ENCODE results near the gene SF3A1. TPM values are rescaled to one million over a fixed set of nuclear protein-coding genes. Genes with fewer than 3 reads are reported as not detected.

The SF3A1 gene
- total RNA-seq, 2 donors from 2014 or later, result 275 to 294 TPM

DNA sequence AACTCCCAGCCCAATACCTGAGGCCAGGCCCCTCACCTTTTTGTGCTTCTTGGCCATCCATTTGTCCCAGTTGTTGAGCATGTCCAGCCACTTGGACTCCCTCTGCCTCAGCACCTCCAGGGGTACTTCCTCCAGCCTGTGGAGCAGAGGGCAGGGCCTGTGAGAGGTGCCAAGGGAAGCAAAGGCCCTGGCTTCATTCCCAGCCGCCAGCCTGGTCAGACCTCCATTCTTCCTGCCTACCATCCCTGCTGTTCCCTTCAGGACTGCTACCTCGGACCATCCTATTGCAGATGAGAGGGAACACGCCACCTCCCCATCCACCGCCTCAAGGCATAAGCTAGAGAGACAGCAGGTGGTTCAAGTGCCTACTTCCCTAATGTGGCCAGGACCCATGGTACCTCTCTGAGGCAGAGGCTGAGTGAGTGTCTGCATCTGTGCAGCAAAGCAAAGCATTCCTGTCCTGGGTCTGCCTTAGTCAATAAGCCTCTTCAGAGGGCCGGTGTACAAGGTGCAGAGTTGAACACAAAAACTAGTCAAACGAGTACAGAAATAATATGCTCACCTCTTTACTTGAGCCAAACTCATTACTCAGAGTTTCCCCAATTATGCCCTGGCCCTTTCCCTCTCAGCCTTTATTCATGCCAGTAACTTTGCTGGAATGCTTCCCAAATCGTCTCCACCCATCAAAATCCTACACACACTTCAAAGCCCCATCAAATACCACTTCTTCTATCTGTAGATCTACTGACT is 52.0 kb downstream of the SF3A1 start:
- peaks cover 41% of the 10 kb centered on the region for H3K36me3 Mint-ChIP-seq (ENCODE audit: low read depth)
- no peaks in the 10 kb centered on the region for H3K9me3 Mint-ChIP-seq
- peak overlapping the region; percentile 80 for H3K4me3 Mint-ChIP-seq
- peak overlapping the region; percentile 92 for H3K27ac Mint-ChIP-seq
- H3K27me3 Mint-ChIP-seq, result no peaks in the 10 kb centered on the region
- no peak for ATAC-seq (replicated peaks)
- H3K4me1 Mint-ChIP-seq, result peaks cover 73% of the 10 kb centered on the region

DNA sequence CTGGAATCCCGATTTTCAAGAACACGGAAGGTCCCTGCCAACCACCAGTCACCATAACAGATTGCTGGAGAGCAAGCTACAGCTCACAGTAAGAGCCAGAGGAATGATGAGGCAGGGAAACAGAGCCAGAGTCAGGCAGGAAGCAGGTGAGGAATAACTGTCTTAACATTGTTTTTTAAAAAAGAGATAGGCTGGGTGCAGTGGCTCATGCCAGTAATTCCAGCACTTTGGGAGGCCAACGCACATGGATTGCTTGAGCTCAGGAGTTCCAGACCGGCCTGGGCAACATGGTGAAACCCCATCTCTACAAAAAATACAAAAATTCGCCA is 53.9 kb downstream of the SF3A1 start:
- H3K36me3 Mint-ChIP-seq (ENCODE audit: low read depth), result peaks cover 60% of the 10 kb centered on the region
- H3K27me3 Mint-ChIP-seq, result no peaks in the 10 kb centered on the region
- H3K27ac Mint-ChIP-seq, result peak overlapping the region; percentile 92
- H3K9me3 Mint-ChIP-seq, result no peaks in the 10 kb centered on the region
- H3K4me1 Mint-ChIP-seq, result peaks cover 59% of the 10 kb centered on the region
- H3K4me3 Mint-ChIP-seq, result peak overlapping the region; percentile 80
- no peak for ATAC-seq (replicated peaks)

DNA sequence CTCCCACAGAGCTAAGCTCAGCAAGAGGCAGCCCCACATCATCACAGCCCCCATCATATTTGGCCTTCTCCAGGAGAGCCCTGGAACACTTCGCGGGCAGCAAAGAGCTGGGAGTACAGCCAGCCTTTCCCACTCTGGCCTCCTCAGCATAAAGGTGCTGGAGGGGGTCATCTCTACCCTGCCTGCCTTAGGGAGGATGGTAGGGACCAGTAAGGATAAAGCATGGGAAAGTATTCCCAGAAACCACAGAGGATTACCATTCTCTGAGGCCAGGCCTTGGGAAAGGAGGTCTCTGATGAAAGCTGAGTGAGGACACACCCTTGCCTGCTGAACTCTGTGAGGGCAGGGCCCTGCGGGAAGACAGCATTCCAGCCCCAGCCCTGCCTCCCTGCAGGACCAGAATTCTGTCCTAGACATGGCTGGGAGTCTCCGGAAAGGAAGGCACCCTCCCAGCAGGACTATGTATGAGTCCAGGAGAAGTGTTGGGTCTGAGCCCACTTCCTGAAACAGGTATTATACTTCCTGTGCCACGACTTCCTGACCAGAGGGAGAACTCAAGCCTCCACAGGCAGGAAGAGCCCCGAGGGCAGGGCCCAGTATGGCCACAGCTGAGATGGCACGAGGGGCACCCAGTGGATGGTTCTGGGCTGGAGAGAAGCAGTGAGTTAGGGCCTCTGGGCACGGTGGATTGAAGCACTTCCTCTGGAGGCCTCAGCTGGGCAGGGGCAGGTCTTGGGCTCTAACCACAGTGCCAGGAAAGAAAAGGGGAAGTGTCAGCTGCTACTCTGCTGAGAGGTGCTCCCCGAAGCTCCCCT is 54.5 kb downstream of the SF3A1 start:
- H3K9me3 Mint-ChIP-seq, result no peaks in the 10 kb centered on the region
- no peak for ATAC-seq (replicated peaks)
- H3K4me3 Mint-ChIP-seq, result peak overlapping the region; percentile 80
- no peaks in the 10 kb centered on the region for H3K27me3 Mint-ChIP-seq
- H3K4me1 Mint-ChIP-seq, result peaks cover 54% of the 10 kb centered on the region
- peaks cover 65% of the 10 kb centered on the region for H3K36me3 Mint-ChIP-seq (ENCODE audit: low read depth)
- H3K27ac Mint-ChIP-seq, result peak overlapping the region; percentile 92

DNA sequence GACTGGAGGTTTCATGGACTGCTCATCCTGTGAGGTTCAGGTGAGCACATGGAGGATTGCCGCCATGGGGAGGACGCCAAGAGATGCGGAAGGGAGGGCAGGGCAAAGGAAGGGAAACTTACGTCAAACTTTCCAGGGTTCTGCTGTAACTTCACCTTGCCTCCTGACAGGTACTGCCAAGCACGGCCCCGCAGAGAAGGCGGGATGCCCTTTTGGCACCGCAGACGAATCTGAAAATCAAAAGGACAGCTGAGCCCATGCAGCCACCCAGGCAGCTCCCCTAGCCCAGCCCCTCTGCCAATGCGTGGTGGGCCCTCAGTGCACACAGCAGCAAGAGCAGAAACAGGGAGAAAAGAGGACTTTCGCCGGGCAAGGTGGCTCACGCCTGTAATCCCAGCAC is 57.4 kb downstream of the SF3A1 start:
- Mint-ChIP-seq H3K9me3 (no peaks in the 10 kb centered on the region), H3K36me3 (ENCODE audit: low read depth) (peaks cover 83% of the 10 kb centered on the region), H3K4me1 (peaks cover 25% of the 10 kb centered on the region), H3K4me3 (no peak overlapping the region), H3K27ac (no peak overlapping the region), H3K27me3 (no peaks in the 10 kb centered on the region)
- no peak for ATAC-seq (replicated peaks)

DNA sequence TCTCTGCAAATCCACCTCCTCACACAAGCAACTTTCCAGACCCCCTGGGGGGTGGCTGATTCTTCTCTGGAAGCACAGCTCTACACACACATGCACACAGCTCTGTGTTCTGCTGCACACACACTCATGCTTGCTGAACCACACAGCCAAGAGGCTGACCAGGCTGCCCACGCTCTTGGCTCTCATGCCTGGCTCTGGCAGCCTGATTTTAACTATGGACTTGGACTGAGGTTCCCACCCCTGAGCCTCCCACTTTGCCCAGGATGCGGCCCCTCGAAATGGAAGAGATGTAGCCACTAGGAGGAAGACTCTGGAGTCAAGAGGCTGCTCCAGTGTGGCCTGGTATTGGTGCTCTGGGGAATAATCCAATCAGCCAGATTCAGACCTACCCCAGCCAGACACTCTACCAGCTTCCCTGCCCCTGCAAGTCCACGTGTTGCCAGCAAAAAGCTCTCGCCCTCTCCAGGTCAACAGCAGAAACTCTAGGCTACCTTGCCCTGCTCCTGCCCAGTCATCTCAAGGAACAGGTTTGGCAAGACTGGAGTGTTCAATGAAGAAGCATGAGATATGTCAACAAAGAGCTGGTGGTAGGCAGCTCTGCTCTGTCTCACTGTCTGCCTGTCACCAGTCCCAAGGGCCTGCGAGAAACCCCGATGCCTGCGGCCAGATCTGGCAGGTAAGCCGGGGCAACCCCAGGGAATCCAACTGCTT is 58.5 kb downstream of the SF3A1 start:
- Mint-ChIP-seq H3K4me1 (peaks cover 15% of the 10 kb centered on the region), H3K27me3 (no peaks in the 10 kb centered on the region), H3K36me3 (ENCODE audit: low read depth) (peaks cover 86% of the 10 kb centered on the region), H3K27ac (peak overlapping the region; percentile 81), H3K9me3 (no peaks in the 10 kb centered on the region), H3K4me3 (no peak overlapping the region)
- no peak for ATAC-seq (replicated peaks)

DNA sequence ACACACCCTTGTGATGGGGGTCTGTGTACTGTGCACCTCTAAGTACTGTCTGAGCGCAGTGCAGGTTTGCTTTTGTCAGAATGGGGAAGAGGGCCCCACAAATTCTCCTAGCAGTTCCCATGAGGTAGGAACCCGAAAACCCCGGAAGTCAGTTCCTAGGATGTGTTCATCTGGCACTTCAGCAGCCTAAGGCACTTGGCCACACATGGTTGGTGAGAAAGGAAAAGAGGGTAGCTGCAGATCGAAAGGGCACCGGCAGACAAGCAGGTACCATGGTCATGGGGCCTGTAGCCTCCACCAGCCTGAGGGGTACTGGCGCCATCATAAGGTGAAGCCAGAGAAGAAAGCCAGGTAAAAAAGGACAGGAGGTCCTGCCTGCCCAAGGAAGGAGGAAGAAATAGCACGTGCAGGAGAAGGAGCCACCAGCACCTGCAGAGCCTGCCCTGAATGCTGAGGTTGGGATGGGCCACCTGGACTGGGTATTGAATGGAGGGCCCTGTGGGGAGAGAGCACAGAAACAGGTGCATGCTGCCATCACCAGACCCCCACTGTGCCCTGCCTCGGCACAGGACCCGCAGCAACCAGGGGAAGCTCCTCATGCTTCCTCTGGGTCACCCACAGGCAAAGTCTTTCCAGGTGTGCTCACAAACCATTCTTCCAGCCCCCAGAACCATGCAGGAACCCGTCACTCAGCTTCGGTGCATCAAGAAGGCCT is 59.3 kb downstream of the SF3A1 start:
- Mint-ChIP-seq H3K4me1 (peaks cover 8% of the 10 kb centered on the region), H3K27ac (peak overlapping the region; percentile 81), H3K27me3 (no peaks in the 10 kb centered on the region), H3K4me3 (no peak overlapping the region), H3K36me3 (ENCODE audit: low read depth) (peaks cover 82% of the 10 kb centered on the region), H3K9me3 (no peaks in the 10 kb centered on the region)
- no peak for ATAC-seq (replicated peaks)

DNA sequence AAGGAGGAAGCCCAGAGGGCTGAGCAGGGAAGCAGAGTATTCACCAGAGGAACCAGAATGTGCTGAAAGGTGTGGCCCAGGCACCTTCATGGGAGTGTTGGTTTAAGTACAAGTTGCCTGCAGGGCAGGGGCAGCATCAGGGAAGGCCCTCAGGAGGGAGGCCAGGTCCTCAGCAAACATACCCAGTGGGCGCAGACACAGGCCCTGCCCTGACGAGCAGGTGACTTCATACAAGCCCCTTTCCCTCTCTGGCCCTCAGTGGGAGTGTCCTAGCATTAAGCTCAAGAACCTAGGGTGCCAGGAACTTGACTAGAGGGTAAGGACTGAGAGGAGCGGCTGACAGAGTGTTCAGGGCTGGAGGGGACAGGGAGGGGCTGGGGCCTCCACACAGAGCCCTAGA is 59.9 kb downstream of the SF3A1 start:
- no peaks in the 10 kb centered on the region for H3K9me3 Mint-ChIP-seq
- no peaks in the 10 kb centered on the region for H3K27me3 Mint-ChIP-seq
- H3K4me3 Mint-ChIP-seq, result no peak overlapping the region
- ATAC-seq (replicated peaks), result no peak
- H3K4me1 Mint-ChIP-seq, result peaks cover 6% of the 10 kb centered on the region
- peaks cover 79% of the 10 kb centered on the region for H3K36me3 Mint-ChIP-seq (ENCODE audit: low read depth)
- peak overlapping the region; percentile 81 for H3K27ac Mint-ChIP-seq

DNA sequence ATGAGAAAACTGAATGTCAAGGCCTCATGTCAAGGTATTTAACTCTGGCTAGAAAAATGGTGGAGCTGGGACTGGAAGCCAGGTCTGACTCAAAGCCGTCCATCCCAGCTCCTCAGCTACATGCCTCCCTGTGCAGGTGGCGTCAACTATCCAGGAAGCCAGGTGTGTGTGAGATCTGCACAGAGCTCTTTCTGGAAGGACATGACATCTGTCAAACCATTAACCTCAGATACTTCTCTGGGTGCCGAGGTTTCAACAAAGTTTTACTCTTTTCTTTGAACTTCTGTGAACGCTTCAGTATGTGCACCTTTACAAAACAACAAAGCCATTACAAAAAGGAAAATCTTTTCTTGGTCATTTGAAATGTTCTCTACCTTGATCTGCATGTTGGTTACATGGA is 60.4 kb downstream of the SF3A1 start:
- Mint-ChIP-seq H3K9me3 (no peaks in the 10 kb centered on the region), H3K4me1 (peaks cover 1% of the 10 kb centered on the region), H3K36me3 (ENCODE audit: low read depth) (peaks cover 80% of the 10 kb centered on the region), H3K27me3 (no peaks in the 10 kb centered on the region), H3K27ac (peak overlapping the region; percentile 73), H3K4me3 (no peak overlapping the region)
- ATAC-seq (replicated peaks), result no peak

DNA sequence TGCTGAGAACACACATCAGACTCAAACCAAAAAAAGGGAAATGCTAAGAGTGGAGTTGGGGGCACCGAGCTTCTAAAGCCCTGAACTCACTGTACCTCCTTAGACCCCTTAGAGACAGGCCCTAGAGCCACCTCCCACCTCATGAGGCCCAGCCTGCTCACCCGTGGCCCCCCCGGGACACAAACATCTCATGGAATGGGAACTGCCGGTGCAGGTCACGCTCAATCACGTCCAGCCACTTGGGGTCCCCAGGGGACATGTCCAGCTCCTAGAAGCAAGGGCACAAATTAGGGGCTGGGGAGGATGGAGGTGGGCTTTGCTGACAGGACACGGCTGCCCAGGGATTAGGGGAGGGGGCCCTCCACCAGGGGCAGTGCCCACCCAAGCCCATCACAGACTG is 61.1 kb downstream of the SF3A1 start:
- ATAC-seq (replicated peaks), result no peak
- Mint-ChIP-seq H3K27ac (no peak overlapping the region), H3K27me3 (no peaks in the 10 kb centered on the region), H3K4me1 (no peaks in the 10 kb centered on the region), H3K4me3 (no peak overlapping the region), H3K36me3 (ENCODE audit: low read depth) (peaks cover 75% of the 10 kb centered on the region), H3K9me3 (no peaks in the 10 kb centered on the region)

DNA sequence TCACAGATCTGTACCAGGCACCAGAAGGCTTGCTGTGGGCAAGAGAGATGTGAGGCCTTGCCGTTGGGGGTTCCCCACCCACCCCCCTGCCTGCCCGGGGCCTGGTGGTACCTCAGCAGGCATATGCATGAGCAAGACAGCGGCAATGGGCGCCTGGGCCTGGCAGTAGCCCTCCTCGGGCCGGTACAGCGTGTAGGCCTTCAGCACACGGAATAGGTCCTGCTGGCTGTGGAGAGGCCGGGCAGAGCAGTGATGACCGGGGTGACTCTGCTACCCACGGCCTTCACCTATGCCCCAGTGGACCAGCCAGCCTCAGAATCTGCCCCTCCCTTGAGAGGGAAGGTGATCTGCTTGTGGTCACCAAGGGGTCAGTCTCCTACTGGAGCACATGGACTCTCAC is 61.9 kb downstream of the SF3A1 start:
- ATAC-seq (replicated peaks), result no peak
- H3K4me1 Mint-ChIP-seq, result no peaks in the 10 kb centered on the region
- no peak overlapping the region for H3K27ac Mint-ChIP-seq
- H3K27me3 Mint-ChIP-seq, result no peaks in the 10 kb centered on the region
- no peak overlapping the region for H3K4me3 Mint-ChIP-seq
- H3K36me3 Mint-ChIP-seq (ENCODE audit: low read depth), result peaks cover 67% of the 10 kb centered on the region
- H3K9me3 Mint-ChIP-seq, result no peaks in the 10 kb centered on the region

DNA sequence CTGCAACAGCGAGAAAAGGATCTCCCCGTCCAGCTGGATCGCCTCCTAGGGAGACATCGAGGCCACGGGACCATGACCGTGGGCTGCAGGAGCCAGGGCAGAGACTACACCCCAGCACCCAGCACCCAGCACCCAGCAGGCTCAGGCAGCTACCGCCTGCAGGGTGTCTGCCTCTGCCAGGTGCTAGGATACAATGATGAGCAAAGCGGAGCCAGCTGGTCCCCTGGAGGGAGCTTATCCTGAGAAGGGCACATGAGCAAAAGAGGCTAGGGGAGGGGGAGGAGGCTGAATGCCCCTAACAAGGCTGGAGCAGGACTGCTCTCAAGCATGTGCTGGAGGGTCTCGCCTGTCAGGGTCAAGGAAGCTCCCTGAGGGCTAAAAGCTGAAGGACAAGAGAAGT is 62.6 kb downstream of the SF3A1 start:
- ATAC-seq (replicated peaks), result no peak
- Mint-ChIP-seq H3K27me3 (no peaks in the 10 kb centered on the region), H3K9me3 (no peaks in the 10 kb centered on the region), H3K4me3 (no peak overlapping the region), H3K4me1 (no peaks in the 10 kb centered on the region), H3K36me3 (ENCODE audit: low read depth) (peaks cover 59% of the 10 kb centered on the region), H3K27ac (peak overlapping the region; percentile 64)

DNA sequence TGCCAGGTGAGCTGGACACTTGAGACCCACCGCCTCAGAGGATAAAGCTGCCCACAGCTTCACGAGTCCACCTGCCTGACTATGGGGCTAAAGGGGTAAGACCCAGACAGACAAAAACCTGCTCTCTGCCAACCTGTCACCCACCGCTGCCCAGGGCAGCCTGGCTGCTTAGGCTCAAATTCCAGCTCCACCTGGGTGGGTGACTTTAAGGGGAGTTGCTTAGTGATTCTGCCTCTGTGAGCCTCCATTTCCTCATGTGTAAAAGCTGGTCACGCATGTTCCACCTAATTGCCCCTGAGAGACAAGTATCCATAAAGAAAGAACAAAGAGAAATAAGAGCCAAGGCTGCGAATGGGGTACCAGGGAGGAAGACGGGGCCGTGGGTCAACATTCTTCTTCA is 63.7 kb downstream of the SF3A1 start:
- no peak for ATAC-seq (replicated peaks)
- peaks cover 3% of the 10 kb centered on the region for H3K4me1 Mint-ChIP-seq
- H3K9me3 Mint-ChIP-seq, result no peaks in the 10 kb centered on the region
- no peak overlapping the region for H3K4me3 Mint-ChIP-seq
- no peak overlapping the region for H3K27ac Mint-ChIP-seq
- peaks cover 49% of the 10 kb centered on the region for H3K36me3 Mint-ChIP-seq (ENCODE audit: low read depth)
- H3K27me3 Mint-ChIP-seq, result no peaks in the 10 kb centered on the region

DNA sequence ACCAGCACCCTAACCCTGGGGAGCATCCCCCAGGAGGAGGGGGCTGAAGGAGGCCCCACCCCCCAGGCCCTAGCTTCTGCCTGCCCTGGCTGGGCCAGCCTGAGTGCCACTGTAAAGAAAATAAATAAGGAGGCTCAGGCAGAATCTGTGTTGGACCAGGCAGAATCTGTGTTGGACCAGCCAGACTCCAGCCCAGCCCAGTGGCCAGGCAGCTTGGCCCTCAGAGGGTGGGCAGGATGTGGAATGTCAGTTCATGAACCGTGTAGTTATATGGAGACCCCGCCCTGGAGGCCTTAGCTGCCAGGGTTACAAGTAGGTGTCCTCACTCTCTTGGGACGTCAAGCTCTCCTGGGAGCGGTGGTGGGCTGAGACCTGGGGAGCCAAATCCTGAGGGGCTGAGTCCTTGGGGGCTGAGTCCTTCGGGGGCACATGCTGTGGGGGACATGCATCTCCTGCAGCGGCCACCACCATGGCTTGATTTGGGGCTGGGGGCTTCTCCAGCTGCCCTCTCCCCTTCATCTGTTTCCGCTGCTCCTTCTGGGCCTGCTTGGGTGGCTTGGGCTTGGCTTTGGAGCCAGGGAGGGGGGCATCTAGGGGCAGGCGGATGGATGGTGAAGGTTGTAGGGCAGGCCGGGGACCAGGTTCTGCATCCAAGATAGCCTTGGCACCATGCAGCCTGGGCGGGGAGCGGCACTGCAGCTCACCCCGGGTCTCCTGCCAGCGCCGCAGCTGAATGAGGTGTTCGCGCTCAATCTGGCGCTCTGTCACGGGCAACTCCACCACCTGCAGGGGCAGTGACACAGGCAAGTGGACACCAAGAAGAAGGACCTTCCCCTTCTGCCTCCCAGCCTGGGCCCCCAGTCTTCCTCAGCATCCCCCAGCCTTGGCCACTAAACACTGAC is 64.4 kb downstream of the SF3A1 start:
- Mint-ChIP-seq H3K27ac (no peak overlapping the region), H3K4me3 (no peak overlapping the region), H3K27me3 (no peaks in the 10 kb centered on the region), H3K36me3 (ENCODE audit: low read depth) (peaks cover 42% of the 10 kb centered on the region), H3K4me1 (peaks cover 6% of the 10 kb centered on the region), H3K9me3 (no peaks in the 10 kb centered on the region)
- ATAC-seq (replicated peaks), result no peak

Measured in activated T-helper 17 cell treated with anti-CD3 and anti-CD28 coated beads, Interleukin-2, amount 50 U/mL, for 72 hours (primary cell).